Esophagus squamous epithelium (tissue), 4 donors: ENCODE measurements around the gene RELN.
"Not testable (repeated sequence)": the region's sequence is repeated elsewhere in the genome, so short reads cannot be mapped to it uniquely, and the experiment has no call there.

ENCODE experiments used
- CTCF ChIP-seq, 6 experiments: fragments of 450-650 bp in 4 of 6; fragments of 200-600 bp in 2 of 6; sonication (generic) in 2 of 6; IDR thresholded peaks; one replicate each; pipeline ENCODE4 v1.5.1; 2016 to 2019; ENCODE audit warnings: antibody characterized with exemption in 6 of 6, mild to moderate bottlenecking in 4 of 6, moderate library complexity in 4 of 6
- POLR2A ChIP-seq, 4 donors: fragments of 450-650 bp; IDR thresholded peaks; one replicate each; pipeline ENCODE4 v1.6.1; 2017; ENCODE audit warnings: antibody characterized with exemption in 4 of 4, mild to moderate bottlenecking in 4 of 4, moderate library complexity in 3 of 4

- not testable (repeated sequence) for TF ChIP-seq CTCF, POLR2A (IDR thresholded peaks at IDR 0.05)
Measured at GRCh38 chr7:103911015-103911414, 78.4 kb downstream of the RELN start.
